HAP-1 (cell line): ENCODE measurements around the gene CNTN5.

Experiments
- DNase-seq, 2 experiments: peaks; one replicate each; pipeline ENCODE4 v3.0.0-alpha.2; 2016 to 2020; ENCODE audit warnings: low spot score in 2 of 2
- H3K27me3 ChIP-seq: fragments of 250-450 bp; sonication (Bioruptor Pico); 2 replicates; pipeline ENCODE4 v1.5.1; 2020; ENCODE audit warnings: low read depth, mild to moderate bottlenecking, moderate library complexity
- H3K36me3 ChIP-seq: fragments of 250-450 bp; sonication (Bioruptor Pico); replicated peaks from 2 replicates; pipeline ENCODE4 v1.5.1; 2020; ENCODE audit warnings: mild to moderate bottlenecking
- H3K4me1 ChIP-seq: fragments of 250-450 bp; sonication (Bioruptor Pico); 2 replicates; pipeline ENCODE4 v1.5.1; 2020; ENCODE audit warnings: mild to moderate bottlenecking
- H3K4me3 ChIP-seq: fragments of 250-450 bp; sonication (Bioruptor Pico); 2 replicates; pipeline ENCODE4 v1.5.1; 2020; ENCODE audit warnings: mild to moderate bottlenecking, moderate library complexity
- H3K9me3 ChIP-seq: fragments of 250-450 bp; sonication (Bioruptor Pico); 2 replicates; pipeline ENCODE4 v1.5.1; 2020; ENCODE audit warnings: mild to moderate bottlenecking, moderate library complexity
- in situ Hi-C: fragments of 300-500 bp; cut with MboI; formaldehyde crosslinking; loops from 3 replicates; pipeline ENCODE4 v1.14.3; 2020; ENCODE audit warnings: low sequenced_read_pairs, inconsistent platforms, mixed read lengths

The CNTN5 gene

GRCh38 chr11:99464985-99465384, 444.2 kb downstream of the CNTN5 start:
- Histone ChIP-seq H3K27me3 (no peaks in the 10 kb centered on the region), H3K9me3 (no peaks in the 10 kb centered on the region), H3K36me3 (no peaks in the 10 kb centered on the region), H3K4me1 (no peaks in the 10 kb centered on the region), H3K4me3 (no peak overlapping the region)
- DNase-seq, result no peak
- in situ Hi-C loops, result no loop called here

- Histone ChIP-seq H3K9me3 (no peaks in the 10 kb centered on the region), H3K27me3 (no peaks in the 10 kb centered on the region), H3K4me1 (no peaks in the 10 kb centered on the region), H3K36me3 (no peaks in the 10 kb centered on the region), H3K4me3 (no peak overlapping the region)
- no peak for DNase-seq
- in situ Hi-C loops, result no loop called here
Observed at GRCh38 chr11:99489581-99489980, 468.8 kb downstream of the CNTN5 start.

GRCh38 chr11:99494065-99494464, 473.3 kb downstream of the CNTN5 start:
- no peak overlapping the region for H3K4me3 ChIP-seq
- DNase-seq, result no peak
- H3K27me3 ChIP-seq, result no peaks in the 10 kb centered on the region
- in situ Hi-C loops, result no loop called here
- no peaks in the 10 kb centered on the region for H3K36me3 ChIP-seq
- H3K9me3 ChIP-seq, result no peaks in the 10 kb centered on the region
- H3K4me1 ChIP-seq, result no peaks in the 10 kb centered on the region

- Histone ChIP-seq H3K27me3 (no peaks in the 10 kb centered on the region), H3K4me3 (no peak overlapping the region), H3K4me1 (no peaks in the 10 kb centered on the region), H3K36me3 (no peaks in the 10 kb centered on the region), H3K9me3 (no peaks in the 10 kb centered on the region)
- no peak for DNase-seq
- in situ Hi-C loops, result no loop called here
Observed at GRCh38 chr11:99501655-99502054, 480.9 kb downstream of the CNTN5 start.

GRCh38 chr11:99505316-99505715, 484.6 kb downstream of the CNTN5 start:
- Histone ChIP-seq H3K27me3 (no peaks in the 10 kb centered on the region), H3K9me3 (no peaks in the 10 kb centered on the region), H3K36me3 (no peaks in the 10 kb centered on the region), H3K4me1 (no peaks in the 10 kb centered on the region), H3K4me3 (no peak overlapping the region)
- no peak for DNase-seq
- in situ Hi-C loops, result no loop called here

- no peaks in the 10 kb centered on the region for H3K36me3 ChIP-seq
- in situ Hi-C loops, result no loop called here
- no peaks in the 10 kb centered on the region for H3K9me3 ChIP-seq
- no peak for DNase-seq
- H3K27me3 ChIP-seq, result no peaks in the 10 kb centered on the region
- no peaks in the 10 kb centered on the region for H3K4me1 ChIP-seq
- H3K4me3 ChIP-seq, result no peak overlapping the region
Observed at GRCh38 chr11:99505831-99506230, 485.1 kb downstream of the CNTN5 start.

- DNase-seq, result no peak
- in situ Hi-C loops, result no loop called here
- H3K4me1 ChIP-seq, result no peaks in the 10 kb centered on the region
- no peaks in the 10 kb centered on the region for H3K9me3 ChIP-seq
- no peak overlapping the region for H3K4me3 ChIP-seq
- no peaks in the 10 kb centered on the region; the same call in 1 of the 2 replicates for H3K27me3 ChIP-seq
- H3K36me3 ChIP-seq, result no peaks in the 10 kb centered on the region
Observed at GRCh38 chr11:99509863-99510262, 489.1 kb downstream of the CNTN5 start.

GRCh38 chr11:99513368-99513767, 492.6 kb downstream of the CNTN5 start:
- Histone ChIP-seq H3K4me1 (no peaks in the 10 kb centered on the region), H3K9me3 (no peaks in the 10 kb centered on the region), H3K36me3 (no peaks in the 10 kb centered on the region), H3K27me3 (no peaks in the 10 kb centered on the region; the same call in 1 of the 2 replicates), H3K4me3 (no peak overlapping the region)
- DNase-seq, result no peak
- in situ Hi-C loops, result no loop called here

GRCh38 chr11:99519095-99519494, 498.3 kb downstream of the CNTN5 start:
- DNase-seq, result no peak
- no peaks in the 10 kb centered on the region for H3K36me3 ChIP-seq
- no peaks in the 10 kb centered on the region; the same call in 1 of the 2 replicates for H3K27me3 ChIP-seq
- no peaks in the 10 kb centered on the region for H3K9me3 ChIP-seq
- in situ Hi-C loops, result no loop called here
- H3K4me3 ChIP-seq, result no peak overlapping the region
- no peaks in the 10 kb centered on the region for H3K4me1 ChIP-seq

- no peaks in the 10 kb centered on the region for H3K9me3 ChIP-seq
- H3K4me3 ChIP-seq, result no peak overlapping the region
- H3K27me3 ChIP-seq, result no peaks in the 10 kb centered on the region
- no peaks in the 10 kb centered on the region for H3K36me3 ChIP-seq
- H3K4me1 ChIP-seq, result no peaks in the 10 kb centered on the region
- no peak for DNase-seq
- in situ Hi-C loops, result no loop called here
Observed at GRCh38 chr11:99522467-99523173, 501.9 kb downstream of the CNTN5 start.

- no peaks in the 10 kb centered on the region for H3K9me3 ChIP-seq
- DNase-seq, result no peak
- no peaks in the 10 kb centered on the region for H3K36me3 ChIP-seq
- H3K4me1 ChIP-seq, result no peaks in the 10 kb centered on the region
- in situ Hi-C loops, result no loop called here
- no peaks in the 10 kb centered on the region for H3K27me3 ChIP-seq
- H3K4me3 ChIP-seq, result no peak overlapping the region
Observed at GRCh38 chr11:99531468-99531867, 510.7 kb downstream of the CNTN5 start.

GRCh38 chr11:99534812-99535211, 514.1 kb downstream of the CNTN5 start:
- in situ Hi-C loops, result no loop called here
- DNase-seq, result no peak
- H3K9me3 ChIP-seq, result no peaks in the 10 kb centered on the region
- H3K36me3 ChIP-seq, result no peaks in the 10 kb centered on the region
- no peaks in the 10 kb centered on the region for H3K4me1 ChIP-seq
- H3K4me3 ChIP-seq, result no peak overlapping the region
- no peaks in the 10 kb centered on the region for H3K27me3 ChIP-seq

- Histone ChIP-seq H3K4me1 (no peaks in the 10 kb centered on the region), H3K4me3 (no peak overlapping the region), H3K36me3 (no peaks in the 10 kb centered on the region), H3K27me3 (no peaks in the 10 kb centered on the region), H3K9me3 (no peaks in the 10 kb centered on the region)
- in situ Hi-C loops, result no loop called here
- no peak for DNase-seq
Observed at GRCh38 chr11:99535406-99535805, 514.7 kb downstream of the CNTN5 start.

GRCh38 chr11:99535819-99536218, 515.1 kb downstream of the CNTN5 start:
- in situ Hi-C loops, result no loop called here
- H3K27me3 ChIP-seq, result no peaks in the 10 kb centered on the region
- no peak overlapping the region for H3K4me3 ChIP-seq
- H3K36me3 ChIP-seq, result no peaks in the 10 kb centered on the region
- no peak for DNase-seq
- no peaks in the 10 kb centered on the region for H3K9me3 ChIP-seq
- no peaks in the 10 kb centered on the region for H3K4me1 ChIP-seq

GRCh38 chr11:99537681-99538080, 516.9 kb downstream of the CNTN5 start:
- in situ Hi-C loops, result no loop called here
- no peak for DNase-seq
- H3K4me1 ChIP-seq, result no peaks in the 10 kb centered on the region
- H3K9me3 ChIP-seq, result no peaks in the 10 kb centered on the region
- H3K27me3 ChIP-seq, result no peaks in the 10 kb centered on the region
- H3K4me3 ChIP-seq, result no peak overlapping the region
- H3K36me3 ChIP-seq, result no peaks in the 10 kb centered on the region
